WERI-Rb-1 (cell line): ENCODE measurements around the gene APBA3.
"Not testable (repeated sequence)": the region's sequence is repeated elsewhere in the genome, so short reads cannot be mapped to it uniquely, and the experiment has no call there.

Source experiments
- DNase-seq: peaks from one replicate; pipeline ENCODE4 v3.0.0-alpha.2; 2020
- H3K27ac ChIP-seq: fragments of 250-450 bp; sonication (Bioruptor Pico); 2 replicates; pipeline ENCODE4 v1.5.1; 2020; ENCODE audit warnings: mild to moderate bottlenecking, moderate library complexity
- H3K27me3 ChIP-seq: fragments of 250-450 bp; sonication (Bioruptor Pico); 2 replicates; pipeline ENCODE4 v1.5.1; 2021; ENCODE audit warnings: mild to moderate bottlenecking, low read depth, moderate library complexity; ENCODE audit not compliant: insufficient read depth, severe bottlenecking
- H3K36me3 ChIP-seq: fragments of 250-450 bp; sonication (Bioruptor Pico); 2 replicates; pipeline ENCODE4 v1.5.1; 2020; ENCODE audit warnings: mild to moderate bottlenecking, moderate library complexity
- H3K4me3 ChIP-seq: 2 replicates; pipeline ENCODE4 v1.5.1; 2011; ENCODE audit warnings: low read depth, mild to moderate bottlenecking, control low read depth, low read length
- H3K9me3 ChIP-seq: fragments of 250-450 bp; sonication (Bioruptor Pico); 2 replicates; pipeline ENCODE4 v1.5.1; 2021; ENCODE audit warnings: mild to moderate bottlenecking, moderate library complexity; ENCODE audit not compliant: severe bottlenecking
- TF ChIP-seq, protein P1 (sequence below): IDR thresholded peaks from 2 replicates; pipeline ENCODE4 v1.5.1; 2011; ENCODE audit warnings: low read depth, mild to moderate bottlenecking, control low read depth, inconsistent platforms, low read length

The APBA3 gene

DNA sequence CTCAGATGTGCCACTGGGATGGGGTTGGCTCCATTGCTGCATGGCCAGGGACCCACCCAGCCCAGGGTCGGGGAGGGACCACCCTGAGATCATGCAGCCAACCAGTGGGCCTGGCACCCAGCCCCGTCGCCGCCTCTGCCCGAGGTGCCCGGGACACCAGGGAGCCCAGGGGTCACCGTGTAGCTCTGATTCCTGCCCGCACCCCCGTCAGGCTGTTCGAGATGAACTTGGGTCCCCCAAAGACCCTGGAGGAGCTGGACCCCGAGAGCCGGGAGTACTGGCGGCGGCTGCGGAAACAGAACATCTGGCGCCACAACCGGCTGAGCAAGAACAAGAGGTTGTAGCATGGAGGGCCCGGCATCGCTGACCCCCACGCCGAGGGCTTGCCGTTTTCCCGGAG lies 5.6 kb upstream of the APBA3 start:
- H3K4me3 ChIP-seq = no peak overlapping the region
- no peaks in the 10 kb centered on the region for H3K9me3 ChIP-seq
- peak; percentile 34 for DNase-seq
- peaks cover 56% of the 10 kb centered on the region for H3K36me3 ChIP-seq
- TF ChIP-seq, protein P1, sequence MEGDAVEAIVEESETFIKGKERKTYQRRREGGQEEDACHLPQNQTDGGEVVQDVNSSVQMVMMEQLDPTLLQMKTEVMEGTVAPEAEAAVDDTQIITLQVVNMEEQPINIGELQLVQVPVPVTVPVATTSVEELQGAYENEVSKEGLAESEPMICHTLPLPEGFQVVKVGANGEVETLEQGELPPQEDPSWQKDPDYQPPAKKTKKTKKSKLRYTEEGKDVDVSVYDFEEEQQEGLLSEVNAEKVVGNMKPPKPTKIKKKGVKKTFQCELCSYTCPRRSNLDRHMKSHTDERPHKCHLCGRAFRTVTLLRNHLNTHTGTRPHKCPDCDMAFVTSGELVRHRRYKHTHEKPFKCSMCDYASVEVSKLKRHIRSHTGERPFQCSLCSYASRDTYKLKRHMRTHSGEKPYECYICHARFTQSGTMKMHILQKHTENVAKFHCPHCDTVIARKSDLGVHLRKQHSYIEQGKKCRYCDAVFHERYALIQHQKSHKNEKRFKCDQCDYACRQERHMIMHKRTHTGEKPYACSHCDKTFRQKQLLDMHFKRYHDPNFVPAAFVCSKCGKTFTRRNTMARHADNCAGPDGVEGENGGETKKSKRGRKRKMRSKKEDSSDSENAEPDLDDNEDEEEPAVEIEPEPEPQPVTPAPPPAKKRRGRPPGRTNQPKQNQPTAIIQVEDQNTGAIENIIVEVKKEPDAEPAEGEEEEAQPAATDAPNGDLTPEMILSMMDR = no peak
- no peaks in the 10 kb centered on the region for H3K27me3 ChIP-seq
- H3K27ac ChIP-seq = peak overlapping the region; percentile 94

DNA sequence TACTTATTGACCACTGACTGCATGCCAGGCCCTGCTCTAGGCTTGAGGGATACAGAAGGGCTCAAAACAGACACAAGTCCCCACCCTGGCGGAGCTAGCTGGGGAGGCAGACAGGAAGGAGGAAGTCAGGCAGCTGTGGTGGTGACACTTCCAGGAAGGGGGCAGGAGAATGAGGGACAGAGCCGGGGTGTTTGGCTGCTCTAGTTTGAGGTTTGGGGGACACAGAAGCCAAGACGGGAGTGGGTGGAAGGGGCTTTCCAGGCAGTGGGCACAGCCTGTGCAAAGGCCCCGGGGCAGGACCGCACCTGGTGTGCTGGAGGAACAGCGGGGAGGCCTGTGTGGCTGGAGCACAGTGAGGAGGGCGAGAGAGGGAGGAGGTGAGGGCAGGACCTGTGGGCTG lies 5.0 kb upstream of the APBA3 start:
- TF ChIP-seq, protein P1 = no peak
- no peaks in the 10 kb centered on the region for H3K9me3 ChIP-seq
- H3K4me3 ChIP-seq = no peak overlapping the region
- peak overlapping the region; percentile 94 for H3K27ac ChIP-seq
- H3K27me3 ChIP-seq = no peaks in the 10 kb centered on the region
- no peak for DNase-seq
- H3K36me3 ChIP-seq = peaks cover 52% of the 10 kb centered on the region

DNA sequence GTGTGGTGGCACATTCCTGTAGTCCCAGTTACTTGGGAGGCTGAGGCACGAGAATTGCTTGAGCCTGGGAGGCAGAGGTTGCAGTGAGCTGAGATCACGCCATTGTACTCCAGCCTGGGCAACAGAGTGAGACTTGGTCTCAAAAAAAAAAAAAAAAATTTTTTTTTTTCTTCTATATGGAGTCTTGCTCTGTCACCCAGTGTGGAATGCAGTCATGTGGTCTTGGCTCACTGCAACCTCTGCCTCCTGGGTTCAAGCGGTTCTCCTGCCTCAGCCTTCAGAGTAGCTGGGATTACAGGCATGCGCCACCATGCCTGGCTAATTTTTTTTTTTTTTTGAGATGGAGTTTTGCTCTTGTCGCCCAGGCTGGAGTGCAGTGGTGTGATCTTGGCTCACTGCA lies 4.3 kb upstream of the APBA3 start:
- H3K27ac ChIP-seq, H3K9me3 ChIP-seq, H3K4me3 ChIP-seq, H3K27me3 ChIP-seq, DNase-seq: not testable (repeated sequence)
- H3K36me3 ChIP-seq = peaks cover 44% of the 10 kb centered on the region

DNA sequence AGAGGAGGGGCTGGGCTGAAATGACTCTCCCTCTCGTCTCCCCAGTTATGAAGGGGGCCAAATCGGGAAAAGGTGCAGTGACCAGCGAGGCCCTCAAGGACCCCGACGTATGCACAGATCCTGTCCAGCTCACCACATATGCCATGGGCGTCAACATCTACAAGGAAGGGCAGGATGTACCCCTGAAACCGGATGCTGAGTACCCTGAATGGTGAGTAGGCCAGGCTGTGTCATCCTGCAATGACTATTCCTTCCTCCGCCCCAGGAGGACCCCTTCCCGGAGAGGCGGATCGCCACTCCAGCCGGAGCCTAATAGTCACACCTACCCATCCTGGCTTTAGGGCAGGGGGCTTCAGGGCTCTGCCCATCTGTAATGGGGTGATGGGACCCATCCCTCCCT lies 3.6 kb upstream of the APBA3 start:
- Histone ChIP-seq H3K36me3 (peaks cover 38% of the 10 kb centered on the region), H3K27me3 (no peaks in the 10 kb centered on the region), H3K4me3 (no peak overlapping the region), H3K27ac (no peak overlapping the region), H3K9me3 (no peaks in the 10 kb centered on the region)
- no peak for DNase-seq
- TF ChIP-seq, protein P1 = no peak

DNA sequence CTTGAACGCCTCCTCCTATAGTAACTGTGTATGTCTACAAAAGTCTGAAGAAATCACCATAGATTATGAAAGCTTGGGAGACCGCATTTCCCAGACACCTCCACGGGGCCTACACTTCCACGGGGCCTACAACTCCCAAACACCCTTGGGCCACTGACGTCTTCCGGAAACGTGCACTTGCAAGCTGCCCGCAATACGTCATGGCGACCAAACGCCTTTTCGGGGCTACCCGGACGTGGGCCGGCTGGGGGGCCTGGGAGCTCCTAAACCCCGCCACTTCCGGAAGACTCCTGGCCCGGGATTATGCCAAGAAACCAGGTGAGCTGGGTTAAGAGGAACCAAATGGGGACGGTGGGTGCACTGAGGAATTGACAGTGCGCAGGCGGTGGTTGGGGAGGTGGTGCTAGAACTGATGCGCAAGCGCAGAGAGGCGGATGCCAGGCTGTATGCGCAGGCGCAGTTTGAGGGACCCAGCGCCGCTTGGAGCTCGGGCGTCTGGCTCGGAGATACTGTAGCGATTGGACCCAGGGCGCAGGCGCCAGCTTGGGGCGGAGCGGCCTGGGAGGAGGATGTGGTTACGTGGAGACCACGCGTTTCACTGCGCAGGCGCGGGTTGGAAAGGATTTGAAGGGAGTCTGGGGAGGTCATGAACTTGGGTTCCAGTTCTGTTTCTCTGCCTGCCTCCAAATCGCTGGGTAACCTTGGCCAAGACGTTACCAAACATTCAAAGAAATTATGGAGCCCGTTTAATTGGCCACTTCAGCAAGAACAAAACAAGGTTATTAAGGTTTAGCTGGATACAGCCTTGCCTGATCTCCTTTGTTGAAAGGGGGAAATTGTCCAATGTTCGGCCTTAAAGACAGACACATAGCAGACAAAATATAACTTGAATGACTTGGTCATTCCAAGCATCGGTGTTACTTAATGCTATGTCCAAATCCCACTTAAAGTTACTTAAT lies 1.3 kb upstream of the APBA3 start, which contains the start of gene MRPL54:
MRPL54 (plus strand) TSS at position 182 of the 959 bp plus-strand sequence; CDS start at position 201, 19 bp downstream.
- H3K9me3 ChIP-seq = no peaks in the 10 kb centered on the region
- peak within 1 kb of the TSS; percentile 77 for H3K4me3 ChIP-seq
- H3K27ac ChIP-seq = peak within 1 kb of the TSS; percentile 97
- H3K36me3 ChIP-seq = peaks cover 47% of the 10 kb centered on the region
- TF ChIP-seq, protein P1 = no peak
- H3K27me3 ChIP-seq = no peaks in the 10 kb centered on the region
- DNase-seq = peak; percentile 99

DNA sequence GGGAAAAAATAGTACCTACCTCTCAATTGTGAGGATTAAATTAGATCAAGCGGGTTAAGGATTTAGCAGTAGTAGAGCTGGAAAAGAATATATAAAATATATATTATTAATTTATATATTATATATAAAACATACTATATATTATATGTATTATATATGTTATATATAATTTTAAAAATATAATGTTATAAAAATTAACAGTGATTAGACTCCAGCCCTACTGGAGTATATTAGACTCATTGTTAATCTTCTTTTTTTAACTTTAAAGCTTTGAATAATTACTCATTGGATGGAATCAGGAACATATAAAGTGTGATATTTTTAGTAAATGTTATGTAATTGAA lies 610 bp upstream of the APBA3 start:
- H3K27ac ChIP-seq = peak overlapping the region; percentile 97
- TF ChIP-seq, protein P1 = no peak
- DNase-seq = no peak
- no peaks in the 10 kb centered on the region for H3K9me3 ChIP-seq
- peaks cover 47% of the 10 kb centered on the region for H3K36me3 ChIP-seq
- no peaks in the 10 kb centered on the region for H3K27me3 ChIP-seq
- H3K4me3 ChIP-seq = peak overlapping the region; percentile 63
